VCaP (cell line): ENCODE measurements around the gene PNKD.

Experiments used
- H3K27ac ChIP-seq: fragments of 450-650 bp; 2 replicates; pipeline ENCODE4 v1.5.1; 2017
- TF ChIP-seq, protein P1 (sequence below): fragments of 450-650 bp; conservative IDR thresholded peaks from 2 replicates; pipeline ENCODE4 v1.5.1; 2017; ENCODE audit warnings: mild to moderate bottlenecking, moderate library complexity

The PNKD gene

DNA sequence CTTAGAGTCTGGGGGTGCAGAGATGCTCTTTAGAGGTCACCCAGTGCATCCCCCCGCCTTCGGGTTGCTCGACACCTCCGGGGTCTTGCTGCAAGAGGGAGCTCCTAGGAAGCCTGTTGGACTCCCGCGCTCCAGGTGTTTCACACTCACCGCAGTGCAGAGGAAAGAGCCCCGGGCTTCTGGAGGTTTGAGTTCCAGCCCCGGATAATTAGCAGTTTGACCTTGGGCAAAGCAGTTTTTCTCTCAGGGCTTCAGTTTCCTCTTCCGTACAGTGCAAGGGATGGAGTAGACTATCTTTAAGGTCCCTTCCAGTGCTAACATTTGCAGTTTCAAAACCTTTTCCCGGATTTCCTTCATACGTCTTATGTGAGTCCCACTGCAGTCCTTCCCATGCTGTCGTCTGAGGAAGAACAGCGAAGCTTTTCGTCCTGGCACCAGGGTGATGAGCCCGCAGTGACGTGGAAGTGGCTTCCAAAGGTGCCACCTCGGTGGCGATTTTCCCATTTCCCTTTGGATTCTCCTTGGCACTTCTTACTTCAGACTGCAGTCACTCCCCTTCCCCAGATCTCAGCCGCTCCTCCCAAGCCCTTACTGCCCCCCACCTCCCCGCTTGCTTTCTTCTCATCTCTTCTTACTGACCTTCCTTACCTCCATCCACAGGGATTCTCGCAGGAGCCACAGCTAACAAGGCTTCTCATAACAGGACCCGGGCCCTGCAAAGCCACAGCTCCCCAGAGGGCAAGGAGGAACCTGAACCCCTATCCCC is 585 bp downstream of the PNKD start:
- TF ChIP-seq, protein P1, sequence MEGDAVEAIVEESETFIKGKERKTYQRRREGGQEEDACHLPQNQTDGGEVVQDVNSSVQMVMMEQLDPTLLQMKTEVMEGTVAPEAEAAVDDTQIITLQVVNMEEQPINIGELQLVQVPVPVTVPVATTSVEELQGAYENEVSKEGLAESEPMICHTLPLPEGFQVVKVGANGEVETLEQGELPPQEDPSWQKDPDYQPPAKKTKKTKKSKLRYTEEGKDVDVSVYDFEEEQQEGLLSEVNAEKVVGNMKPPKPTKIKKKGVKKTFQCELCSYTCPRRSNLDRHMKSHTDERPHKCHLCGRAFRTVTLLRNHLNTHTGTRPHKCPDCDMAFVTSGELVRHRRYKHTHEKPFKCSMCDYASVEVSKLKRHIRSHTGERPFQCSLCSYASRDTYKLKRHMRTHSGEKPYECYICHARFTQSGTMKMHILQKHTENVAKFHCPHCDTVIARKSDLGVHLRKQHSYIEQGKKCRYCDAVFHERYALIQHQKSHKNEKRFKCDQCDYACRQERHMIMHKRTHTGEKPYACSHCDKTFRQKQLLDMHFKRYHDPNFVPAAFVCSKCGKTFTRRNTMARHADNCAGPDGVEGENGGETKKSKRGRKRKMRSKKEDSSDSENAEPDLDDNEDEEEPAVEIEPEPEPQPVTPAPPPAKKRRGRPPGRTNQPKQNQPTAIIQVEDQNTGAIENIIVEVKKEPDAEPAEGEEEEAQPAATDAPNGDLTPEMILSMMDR: no peak
- H3K27ac ChIP-seq: peak overlapping the region; percentile 78

DNA sequence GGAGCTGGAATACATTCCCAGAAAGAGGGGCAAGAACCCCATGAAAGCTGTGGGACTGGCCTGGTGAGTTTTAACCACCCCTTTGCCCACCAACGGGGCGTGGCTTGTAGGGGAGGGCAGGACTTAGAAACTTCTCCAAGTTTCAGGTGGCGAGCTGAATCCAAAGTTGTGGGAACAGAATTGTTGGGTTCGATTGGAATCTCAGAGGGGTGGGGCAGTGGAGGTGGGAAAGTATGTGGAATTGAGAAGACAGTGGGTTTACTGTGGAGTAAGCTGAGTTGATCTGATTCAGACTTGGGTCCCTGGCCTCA is 1.1 kb downstream of the PNKD start:
- TF ChIP-seq, protein P1: no peak
- H3K27ac ChIP-seq: peak overlapping the region; percentile 78

DNA sequence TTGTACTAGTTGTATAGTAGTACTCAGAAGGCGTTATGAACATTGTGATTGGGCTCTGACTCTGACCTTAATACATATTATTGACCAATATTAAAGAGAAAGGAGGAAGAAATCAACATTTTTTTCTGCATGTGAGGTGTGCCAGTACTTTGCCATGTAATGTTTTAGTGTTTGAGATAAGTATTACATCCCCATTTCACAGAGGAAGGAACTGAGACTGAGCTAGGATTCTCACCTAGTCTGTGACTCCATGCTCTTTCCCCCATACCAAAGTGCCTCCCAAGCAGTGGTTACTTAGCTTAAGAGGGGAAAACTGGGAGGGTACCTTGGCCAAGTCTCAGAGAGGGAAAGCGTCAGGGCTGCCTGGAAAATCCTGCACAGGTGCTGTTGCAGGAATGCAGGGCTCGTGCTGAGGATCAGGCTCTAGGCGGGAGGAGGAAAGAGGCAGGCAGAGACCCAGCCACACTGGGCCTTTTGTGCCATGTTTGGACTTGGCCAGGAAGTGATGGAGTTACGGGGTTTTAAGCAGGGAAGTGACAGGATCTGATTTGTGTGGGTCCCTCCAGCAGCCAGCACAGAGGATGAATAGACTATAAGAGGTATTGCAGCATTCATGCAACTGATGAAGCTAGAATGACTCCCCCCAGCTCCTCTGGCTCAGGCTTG is 1.7 kb downstream of the PNKD start:
- H3K27ac ChIP-seq: peak overlapping the region; percentile 66; the same call in 1 of the 2 replicates

DNA sequence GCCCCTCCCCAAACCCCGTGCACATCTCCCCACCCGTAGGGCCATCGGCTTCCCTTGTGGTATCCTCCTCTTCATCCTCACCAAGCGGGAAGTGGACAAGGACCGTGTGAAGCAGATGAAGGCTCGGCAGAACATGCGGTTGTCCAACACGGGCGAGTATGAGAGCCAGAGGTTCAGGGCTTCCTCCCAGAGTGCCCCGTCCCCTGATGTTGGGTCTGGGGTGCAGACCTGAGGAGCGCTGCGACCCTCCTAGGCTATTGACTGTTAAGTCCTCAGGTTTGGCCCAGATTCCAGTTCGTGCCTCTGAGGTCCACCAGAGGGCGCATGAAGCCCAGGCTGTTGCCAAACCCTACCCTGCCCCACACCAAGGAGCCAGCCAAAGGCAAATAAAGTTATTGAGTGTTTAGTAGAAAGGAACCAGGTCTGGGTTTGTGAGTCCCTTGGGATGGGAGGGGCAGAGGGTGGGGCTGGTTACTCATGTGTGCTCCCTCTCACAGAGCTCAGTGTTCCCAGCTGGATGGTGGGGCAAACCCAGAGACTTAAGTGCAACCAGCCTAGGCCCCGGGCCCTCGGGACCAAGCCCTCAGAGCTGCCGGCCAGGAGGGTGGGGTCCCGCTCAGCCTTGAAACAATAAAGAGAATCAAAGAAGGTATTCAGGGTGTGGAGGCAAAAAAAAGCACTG is 2.4 kb downstream of the PNKD start:
- peak overlapping the region; percentile 66 for H3K27ac ChIP-seq
- TF ChIP-seq, protein P1: peak; percentile 93

More for the DNA sequence above, 1.7 kb downstream of the PNKD start:
- TF ChIP-seq, protein P1: no peak

DNA sequence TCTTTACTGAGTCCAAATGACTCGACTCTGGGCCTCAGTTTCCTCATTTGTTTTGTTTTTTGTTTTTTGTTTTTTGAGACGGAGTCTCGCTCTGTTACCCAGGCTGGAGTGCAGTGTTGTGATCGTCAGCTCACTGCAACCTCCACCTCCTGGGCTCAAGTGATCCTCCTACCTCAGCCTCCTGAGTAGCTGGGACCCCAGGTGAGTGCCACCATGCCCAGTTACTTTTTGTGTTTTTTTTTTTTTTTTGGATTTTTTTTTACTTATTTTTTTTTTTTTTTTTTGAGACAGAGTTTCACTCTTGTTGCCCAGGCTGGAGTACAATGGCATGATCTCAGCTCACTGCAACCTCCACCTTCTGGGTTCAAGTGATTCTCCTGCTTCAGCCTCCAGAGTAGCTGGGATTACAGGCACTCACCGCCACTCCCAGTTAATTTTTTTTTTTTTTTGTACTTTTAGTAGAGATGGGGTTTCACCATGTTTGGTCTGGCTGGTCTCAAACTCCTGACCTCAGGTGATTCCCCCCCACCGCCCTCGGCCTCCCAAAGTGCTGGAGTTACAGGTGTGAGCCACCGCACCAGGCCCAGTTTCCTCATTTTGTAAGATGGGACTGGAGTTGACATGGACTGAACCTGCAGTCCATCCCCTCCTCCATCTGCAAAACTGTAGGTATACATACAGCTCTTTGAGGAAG is 3.0 kb downstream of the PNKD start:
- H3K27ac ChIP-seq: peak overlapping the region; percentile 66

DNA sequence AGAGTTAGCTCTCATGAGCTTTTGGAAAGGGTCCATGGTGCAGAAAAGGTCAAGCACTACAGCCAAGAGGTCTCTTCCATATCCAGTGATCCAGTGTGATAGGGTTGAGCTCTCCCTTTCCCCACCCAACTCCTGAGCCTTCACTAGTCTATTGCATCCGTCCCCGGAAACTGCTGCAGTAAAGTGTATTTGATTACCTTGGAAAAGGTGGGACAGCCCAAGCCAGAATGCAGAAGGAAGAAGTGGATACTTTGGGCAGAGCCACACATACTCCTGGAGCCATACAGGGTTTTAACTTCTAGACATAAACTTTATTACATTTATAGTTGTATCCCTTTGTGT is 3.6 kb downstream of the PNKD start:
- peak overlapping the region; percentile 66; the same call in 1 of the 2 replicates for H3K27ac ChIP-seq
- TF ChIP-seq, protein P1: no peak

DNA sequence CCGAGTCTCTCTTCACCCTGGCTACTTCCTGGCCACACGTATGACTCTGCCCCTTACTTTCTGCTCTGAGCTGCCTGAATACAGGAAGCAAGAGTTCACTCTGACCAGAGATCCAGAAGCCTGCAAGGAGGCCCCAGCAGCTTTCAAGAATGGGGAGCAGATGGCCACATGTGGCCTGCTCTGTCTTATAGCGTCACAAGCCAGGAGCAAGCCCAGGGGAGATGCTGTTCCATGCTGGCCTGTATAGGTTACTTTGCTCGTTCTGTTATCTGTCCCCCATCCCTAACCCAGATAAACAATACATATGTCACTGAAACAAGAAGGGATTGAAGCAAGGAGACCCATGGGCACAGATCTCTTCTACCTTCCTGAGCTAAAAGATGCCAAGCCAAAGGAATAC is 4.3 kb downstream of the PNKD start:
- TF ChIP-seq, protein P1: no peak
- H3K27ac ChIP-seq: peak overlapping the region; percentile 66; the same call in 1 of the 2 replicates
